Measurements from ENCODE around the gene NEURL3. TPM values are rescaled to one million over a fixed set of nuclear protein-coding genes. Genes with fewer than 3 reads are reported as not detected.
A peak's percentile ranks its signal among the peaks of the same experiment; 100 is the strongest.

NEURL3 gene
- total and polyA plus RNA-seq, 2 of the 8 experiments (the other 6 are each of a cell fraction or from before 2014, with no cell fraction given) = not detected

- Histone ChIP-seq H3K56ac (replicated peaks; ENCODE audit: insufficient read length, low read depth, low read length) (no peak overlapping the region), H4K5ac (ENCODE audit: insufficient read length, low read depth, low read length) (no peak overlapping the region), H2AK5ac (ENCODE audit: low read depth, low read length) (no peak overlapping the region), H2BK5ac (ENCODE audit: low read depth, low read length) (no peak overlapping the region), H2BK15ac (ENCODE audit: low read length) (no peak overlapping the region), H3K23ac (ENCODE audit: insufficient read length) (no peak overlapping the region), H3K18ac (ENCODE audit: extremely low read depth, low read length) (peak overlapping the region; percentile 27; the same call in 1 of the 2 replicates), H3K23me2 (ENCODE audit: low read depth, low read length) (no peaks in the 10 kb centered on the region), H4K20me1 (replicated peaks in 1 of 2; ENCODE audit: control insufficient read depth in 1 of 2, insufficient read depth in 2 of 2, low read length in 2 of 2) (no peaks in the 10 kb centered on the region), H3K36me3 (ENCODE audit: control insufficient read depth in 2 of 4, insufficient read depth in 4 of 4, low read length in 3 of 4) (no peaks in the 10 kb centered on the region), H3K4me2 (ENCODE audit: insufficient read depth in 1 of 2, low read depth in 2 of 2, low read length in 2 of 2) (no peak overlapping the region; a peak in 1 of 4 replicates), H4K8ac (ENCODE audit: extremely low read depth, insufficient read depth, low read length) (no peak overlapping the region), H3K79me2 (ENCODE audit: control insufficient read depth in 1 of 2, insufficient read depth in 2 of 2, low read length in 2 of 2) (no peaks in the 10 kb centered on the region), H3K4me3 (ENCODE audit: extremely low read depth in 1 of 4, insufficient read depth in 2 of 4, low read depth in 3 of 4, low read length in 4 of 4) (no peak overlapping the region), H3K9me3 (ENCODE audit: insufficient read depth in 2 of 2, low read depth in 1 of 2, low read length in 1 of 2) (peaks cover 0 to 2% of the 10 kb centered on the region in 2 experiments; a peak in 1 of 4 replicates), H3K4ac (replicated peaks; ENCODE audit: insufficient read length, low read depth, low read length) (no peak overlapping the region), H3K27ac (ENCODE audit: low read depth, low read length) (no peak overlapping the region), H3K27me3 (replicated peaks in 1 of 4; ENCODE audit: control insufficient read depth in 3 of 4, extremely low read depth in 1 of 4, insufficient read depth in 3 of 4, low read length in 3 of 4) (no peaks in the 10 kb centered on the region), H2AFZ (ENCODE audit: low read length) (peak overlapping the region; percentile 72; the same call in 1 of the 2 replicates), H3K4me1 (replicated peaks in 1 of 4; ENCODE audit: control insufficient read depth in 3 of 4, insufficient read depth in 4 of 4, low read length in 3 of 4) (peaks cover 0 to 5% (median 1%) of the 10 kb centered on the region in 4 experiments; a peak in 2 of 7 replicates), H2BK20ac (ENCODE audit: low read length) (no peak overlapping the region), H2BK12ac (ENCODE audit: low read depth, low read length) (0 out of 2 replicates have a peak overlapping the region, but pooled peaks have one; percentile 31), H3K79me1 (ENCODE audit: low read depth, low read length) (no peaks in the 10 kb centered on the region), H2BK120ac (replicated peaks; ENCODE audit: low read depth, low read length) (no peak overlapping the region), H3K9ac (replicated peaks in 1 of 4; ENCODE audit: extremely low read depth in 1 of 4, low read depth in 3 of 4, low read length in 3 of 4) (no peak overlapping the region), H3K14ac (ENCODE audit: insufficient read length) (no peak overlapping the region), H4K91ac (replicated peaks; ENCODE audit: insufficient read length, low read length) (no peak overlapping the region)
- ChIA-PET CTCF (ENCODE audit: partially characterized antibody) (interaction anchor here (0.8 to 8.9 kb wide), 5 partner anchors 9 to 324 kb away, joined by 3 to 76 read pairs (median 4); no protein-coding TSS in a partner anchor), POLR2A (ENCODE audit: partially characterized antibody) (interaction anchor here (1.0 kb wide), 1 partner anchor 14 kb away, joined by 3 read pairs; no protein-coding TSS in a partner anchor)
- WGBS, 2 experiments (ENCODE audit: extremely low coverage in 1 of 2, insufficient coverage in 1 of 2, insufficient read length in 1 of 2, insufficient replicate concordance in 2 of 2, low coverage in 1 of 2, low lambda C conversion rate in 2 of 2, missing lambda C conversion rate in 1 of 2) = 82% methylated on average over 10 of the region's 12 CpGs; no CpG with 5 or more reads in 1 of the 2 experiments
- FAIRE-seq (peak; percentile 39), DNase-seq (ENCODE audit: low read depth in 1 of 2, low spot score in 2 of 2) (no peak)
- TF ChIP-seq CTCF (IDR thresholded peaks at IDR 0.05; ENCODE audit: control extremely low read depth in 1 of 3, insufficient read depth in 1 of 3, low read depth in 1 of 3, low read length in 3 of 3) = peak; percentile 53 to 57 (median 55)
- peak; percentile 25 to 35; a peak in 3 of 4 replicates for TF ChIP-seq RAD21 (IDR thresholded peaks at IDR 0.05 in 1 of 2, conservative IDR thresholded peaks at IDR 0.05 in 1 of 2; ENCODE audit: low read depth in 2 of 2, low read length in 2 of 2)
- TF ChIP-seq ATF3 (IDR thresholded peaks at IDR 0.05; ENCODE audit: insufficient read depth, low read depth, low read length) = no peak
- no peak for TF ChIP-seq TBP (IDR thresholded peaks at IDR 0.05; ENCODE audit: low read depth, low read length)
These were observed 7.1 kb downstream of the NEURL3 start for GRCh38 chr2:96498021-96498431.

Data from H1 (cell line).